Activated B cell treated with CpG ODN at 0.5 μM for 24 hours (primary cell): ENCODE data around the gene PTPRK. TPM values are rescaled to one million over a fixed set of nuclear protein-coding genes. Genes with fewer than 3 reads are reported as not detected.

Source experiments
- ATAC-seq: fragments of 200-7000 bp; cut with Tn5 transposase; one replicate; pipeline ENCODE4 v1.10.0; 2021; ENCODE audit warnings: low read depth, mild to moderate bottlenecking, moderate library complexity
- CTCF ChIA-PET: fragments of 350-600 bp; sonication (Branson Sonifier 250); formaldehyde crosslinking; loops from one replicate; lab custom pipeline; 2021; ENCODE audit warnings: antibody characterized with exemption; lab: Charles Lee
- POLR2A ChIA-PET: fragments of 350-600 bp; sonication (Branson Sonifier 250); formaldehyde crosslinking; loops from one replicate; lab custom pipeline; 2021; ENCODE audit warnings: antibody characterized with exemption; lab: Charles Lee
- DNase-seq: peaks from one replicate; pipeline ENCODE4 v3.0.0; 2022
- H3K27ac Mint-ChIP-seq: one replicate; pipeline ENCODE4 v1.8.0; 2020; ENCODE audit warnings: mixed read lengths
- H3K27me3 Mint-ChIP-seq: one replicate; pipeline ENCODE4 v1.8.0; 2021; ENCODE audit warnings: mixed read lengths
- H3K36me3 Mint-ChIP-seq: one replicate; pipeline ENCODE4 v1.8.0; 2021; ENCODE audit warnings: low read depth, mixed read lengths
- H3K4me1 Mint-ChIP-seq: one replicate; pipeline ENCODE4 v1.8.0; 2021; ENCODE audit warnings: mixed read lengths
- H3K4me3 Mint-ChIP-seq: one replicate; pipeline ENCODE4 v1.8.0; 2020; ENCODE audit warnings: mild to moderate bottlenecking, mixed read lengths
- H3K9me3 Mint-ChIP-seq: one replicate; pipeline ENCODE4 v1.8.0; 2020; ENCODE audit warnings: mixed read lengths
- intact Hi-C: fragments of 100-400 bp; cut with micrococcal nuclease; formaldehyde crosslinking; loops from one replicate; pipeline ENCODE4 v1.15.1; 2024
- total RNA-seq: library from RNA; stranded (reverse); gene quantifications from 2 replicates; pipeline ENCODE4 v1.2.3, GENCODE V29; 2022
- TF ChIP-seq, protein P1 (sequence below): fragments of 200-600 bp; IDR thresholded peaks from one replicate; pipeline ENCODE4 v1.8.0; 2022; ENCODE audit warnings: antibody characterized with exemption, mild to moderate bottlenecking

Gene PTPRK
- total RNA-seq, 1 donor from 2014 or later, result 14.2 TPM

DNA sequence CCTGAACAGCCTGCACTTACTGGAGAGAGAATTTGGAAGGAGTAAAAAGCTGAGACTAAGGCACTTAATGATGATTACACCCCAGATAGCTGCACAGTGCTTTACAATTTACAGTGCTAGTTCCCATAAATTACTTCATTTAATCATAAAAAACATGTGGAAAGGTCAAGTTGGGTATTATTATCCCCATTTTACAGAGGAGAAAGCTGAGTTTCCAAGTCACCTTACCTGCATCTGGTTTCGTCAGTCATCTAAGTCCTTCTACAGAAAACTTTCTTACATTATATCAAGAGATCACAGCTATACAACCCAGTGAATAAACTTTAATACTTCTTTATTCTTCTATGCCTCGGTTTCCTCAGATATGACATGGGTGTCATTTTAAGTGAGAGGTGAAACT lies 3.3 kb downstream of the PTPRK start:
- Mint-ChIP-seq H3K4me3 (no peak overlapping the region), H3K4me1 (peaks cover 21% of the 10 kb centered on the region), H3K9me3 (no peaks in the 10 kb centered on the region), H3K36me3 (no peaks in the 10 kb centered on the region), H3K27ac (no peak overlapping the region), H3K27me3 (peaks cover 40% of the 10 kb centered on the region)
- no peak for ATAC-seq
- ChIA-PET POLR2A (no interaction called here), CTCF (no interaction called here)
- TF ChIP-seq, protein P1, sequence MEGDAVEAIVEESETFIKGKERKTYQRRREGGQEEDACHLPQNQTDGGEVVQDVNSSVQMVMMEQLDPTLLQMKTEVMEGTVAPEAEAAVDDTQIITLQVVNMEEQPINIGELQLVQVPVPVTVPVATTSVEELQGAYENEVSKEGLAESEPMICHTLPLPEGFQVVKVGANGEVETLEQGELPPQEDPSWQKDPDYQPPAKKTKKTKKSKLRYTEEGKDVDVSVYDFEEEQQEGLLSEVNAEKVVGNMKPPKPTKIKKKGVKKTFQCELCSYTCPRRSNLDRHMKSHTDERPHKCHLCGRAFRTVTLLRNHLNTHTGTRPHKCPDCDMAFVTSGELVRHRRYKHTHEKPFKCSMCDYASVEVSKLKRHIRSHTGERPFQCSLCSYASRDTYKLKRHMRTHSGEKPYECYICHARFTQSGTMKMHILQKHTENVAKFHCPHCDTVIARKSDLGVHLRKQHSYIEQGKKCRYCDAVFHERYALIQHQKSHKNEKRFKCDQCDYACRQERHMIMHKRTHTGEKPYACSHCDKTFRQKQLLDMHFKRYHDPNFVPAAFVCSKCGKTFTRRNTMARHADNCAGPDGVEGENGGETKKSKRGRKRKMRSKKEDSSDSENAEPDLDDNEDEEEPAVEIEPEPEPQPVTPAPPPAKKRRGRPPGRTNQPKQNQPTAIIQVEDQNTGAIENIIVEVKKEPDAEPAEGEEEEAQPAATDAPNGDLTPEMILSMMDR, result no peak
- intact Hi-C loops, result loop anchor here (5.0 kb wide), 1 partner anchor 780 kb away; no protein-coding TSS in a partner anchor
- DNase-seq, result no peak

DNA sequence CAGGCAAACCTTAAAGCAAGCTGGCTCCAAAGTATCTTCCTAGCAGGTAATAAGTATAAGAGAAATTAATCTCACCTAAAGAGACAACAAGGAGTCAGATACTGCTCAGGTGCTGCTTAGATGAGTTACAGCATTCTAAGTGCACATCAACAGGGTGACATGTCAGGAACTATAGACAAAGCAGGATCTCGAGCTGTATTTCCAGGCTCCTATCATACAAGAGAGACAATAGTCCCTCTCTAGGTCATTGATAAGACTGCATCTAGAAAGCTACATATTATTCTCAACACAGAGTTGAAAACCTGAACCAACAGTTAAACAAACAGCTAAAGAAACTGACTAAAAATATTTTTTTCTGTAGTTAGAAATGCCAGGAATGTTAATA lies 3.9 kb downstream of the PTPRK start:
- ChIA-PET POLR2A (no interaction called here), CTCF (no interaction called here)
- TF ChIP-seq, protein P1, result no peak
- DNase-seq (no peak), ATAC-seq (no peak)
- peaks cover 39% of the 10 kb centered on the region for H3K27me3 Mint-ChIP-seq
- H3K27ac Mint-ChIP-seq, result no peak overlapping the region
- H3K4me3 Mint-ChIP-seq, result no peak overlapping the region
- intact Hi-C loops, result loop anchor here (5.0 kb wide), 1 partner anchor 779 kb away; no protein-coding TSS in a partner anchor
- no peaks in the 10 kb centered on the region for H3K9me3 Mint-ChIP-seq
- H3K36me3 Mint-ChIP-seq, result no peaks in the 10 kb centered on the region
- H3K4me1 Mint-ChIP-seq, result peaks cover 21% of the 10 kb centered on the region

DNA sequence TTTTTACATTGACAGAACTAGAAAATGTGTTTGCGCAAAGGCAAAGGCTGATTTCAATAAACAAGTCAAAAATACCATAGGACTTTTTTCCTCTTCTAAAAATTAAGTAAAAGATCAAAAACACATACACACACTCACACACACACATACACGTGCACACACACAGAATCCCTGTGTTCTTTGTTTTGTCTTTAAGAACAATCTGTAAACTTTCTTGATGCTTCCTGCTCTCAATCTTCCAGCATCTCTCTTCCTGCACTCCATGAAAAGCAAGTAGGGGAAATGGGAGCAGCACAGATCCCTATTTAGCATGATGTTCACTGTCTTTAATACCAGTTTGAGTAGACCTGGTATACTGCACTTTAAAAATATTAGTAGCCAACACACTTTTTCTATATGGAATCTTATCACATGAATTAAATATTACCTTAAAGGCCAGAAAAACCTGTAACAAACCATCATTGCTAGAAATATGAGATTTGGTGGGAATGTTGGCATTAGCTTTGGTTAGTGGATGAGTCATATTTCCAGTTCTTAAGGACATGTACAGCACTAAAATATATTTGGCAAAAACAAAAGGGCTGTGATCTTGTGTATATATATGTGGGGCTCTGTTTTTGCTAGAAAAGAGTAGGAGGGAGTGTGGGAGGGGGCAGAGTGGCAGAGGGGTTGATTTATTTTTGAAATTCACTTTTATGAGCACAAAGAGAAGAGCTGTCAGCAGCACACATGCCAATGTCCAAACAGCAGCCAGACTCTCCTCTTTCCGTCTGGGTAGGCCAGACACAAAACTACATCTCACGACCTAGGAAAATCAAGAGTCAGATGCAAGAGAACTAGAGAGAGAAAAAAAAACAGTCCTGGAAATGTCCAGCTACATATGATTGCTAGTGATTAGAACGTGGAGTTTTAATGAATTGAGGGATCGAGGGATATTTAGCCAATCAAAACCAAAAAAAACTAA lies 4.6 kb downstream of the PTPRK start:
- ChIA-PET CTCF (no interaction called here), POLR2A (no interaction called here)
- Mint-ChIP-seq H3K4me1 (peaks cover 16% of the 10 kb centered on the region), H3K27ac (no peak overlapping the region), H3K4me3 (no peak overlapping the region), H3K9me3 (no peaks in the 10 kb centered on the region), H3K36me3 (no peaks in the 10 kb centered on the region), H3K27me3 (peaks cover 36% of the 10 kb centered on the region)
- DNase-seq (no peak), ATAC-seq (no peak)
- TF ChIP-seq, protein P1, result no peak
- intact Hi-C loops, result loop anchor here (5.0 kb wide), 1 partner anchor 779 kb away; no protein-coding TSS in a partner anchor

DNA sequence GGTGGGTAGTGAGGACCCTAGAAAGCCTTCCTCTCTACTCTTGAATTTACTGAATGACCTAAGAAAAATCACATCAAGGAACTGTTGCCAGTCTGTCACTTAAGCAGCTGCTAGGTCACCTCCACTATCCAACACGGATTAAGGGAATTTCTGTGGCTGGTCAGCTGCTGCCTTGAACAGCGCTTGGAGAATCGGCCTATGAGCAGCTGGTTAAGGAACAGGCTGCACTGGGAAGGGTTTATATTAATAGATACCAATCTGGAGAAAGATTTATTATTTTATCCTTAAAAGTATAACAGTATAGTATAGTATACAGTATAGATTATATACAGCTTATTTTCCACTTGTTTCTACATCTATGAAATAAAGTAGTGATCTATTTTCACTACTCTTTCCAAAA lies 6.5 kb downstream of the PTPRK start:
- ATAC-seq, result no peak
- intact Hi-C loops, result no loop called here
- ChIA-PET CTCF (no interaction called here), POLR2A (no interaction called here)
- H3K9me3 Mint-ChIP-seq, result no peaks in the 10 kb centered on the region
- no peak overlapping the region for H3K27ac Mint-ChIP-seq
- no peaks in the 10 kb centered on the region for H3K36me3 Mint-ChIP-seq
- H3K27me3 Mint-ChIP-seq, result peaks cover 24% of the 10 kb centered on the region
- DNase-seq, result no peak
- H3K4me1 Mint-ChIP-seq, result peaks cover 4% of the 10 kb centered on the region
- TF ChIP-seq, protein P1, result no peak
- no peak overlapping the region for H3K4me3 Mint-ChIP-seq

DNA sequence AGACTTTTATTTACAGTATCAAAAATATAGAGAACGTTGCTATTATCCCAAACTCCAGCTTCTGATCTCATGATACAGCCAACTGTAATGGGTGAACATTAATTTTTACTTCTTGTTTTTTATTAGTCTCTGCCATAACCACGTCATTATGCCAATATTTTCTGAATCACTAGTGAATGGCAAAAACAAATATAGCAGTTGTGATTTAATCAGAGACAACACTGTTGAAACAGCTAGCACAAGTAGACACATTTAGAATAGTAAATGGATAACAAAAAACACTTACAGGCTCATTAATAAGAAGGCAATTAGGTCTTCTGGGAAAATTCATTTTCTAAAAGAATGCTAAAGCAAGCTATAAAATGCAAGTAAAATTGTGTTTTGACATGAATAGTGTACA lies 8.1 kb downstream of the PTPRK start:
- no peak overlapping the region for H3K27ac Mint-ChIP-seq
- TF ChIP-seq, protein P1, result no peak
- no peaks in the 10 kb centered on the region for H3K9me3 Mint-ChIP-seq
- no peaks in the 10 kb centered on the region for H3K36me3 Mint-ChIP-seq
- H3K4me3 Mint-ChIP-seq, result no peak overlapping the region
- POLR2A ChIA-PET, result no interaction called here
- DNase-seq (no peak), ATAC-seq (no peak)
- CTCF ChIA-PET, result no interaction called here
- peaks cover 11% of the 10 kb centered on the region for H3K27me3 Mint-ChIP-seq
- intact Hi-C loops, result no loop called here
- H3K4me1 Mint-ChIP-seq, result no peaks in the 10 kb centered on the region
